GM19468 (cell line): ENCODE results near the gene CXCL9.
"Not testable (repeated sequence)": the region's sequence is repeated elsewhere in the genome, so short reads cannot be mapped to it uniquely, and the experiment has no call there.

ENCODE experiments used
- ATAC-seq: cut with Tn5 transposase; IDR thresholded peaks from one replicate; pipeline ENCODE4 v1.9.1; 2021; ENCODE audit warnings: mild to moderate bottlenecking, moderate library complexity, moderate number of reproducible peaks; ENCODE audit not compliant: unreplicated experiment; ENCODE audit errors: extremely low read depth

The CXCL9 gene

DNA sequence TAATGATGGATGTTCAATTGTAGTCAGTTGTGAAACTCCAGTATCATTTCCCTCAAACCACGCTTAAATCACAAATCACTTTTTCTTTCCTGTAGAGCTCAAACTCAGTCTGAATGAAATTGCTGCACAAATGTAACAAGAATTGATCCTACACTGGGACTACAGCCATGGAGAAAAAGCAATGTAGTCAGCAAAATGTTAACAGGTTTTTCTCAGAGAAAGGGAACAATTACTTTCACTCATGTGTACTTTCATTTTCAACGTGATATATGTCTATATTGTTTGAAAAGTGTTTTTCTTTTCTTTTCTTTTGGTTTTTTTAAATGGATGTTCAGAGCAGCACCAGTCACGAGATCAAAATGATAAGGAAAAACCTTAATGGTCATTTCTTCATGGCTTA lies 39.2 kb downstream of the CXCL9 start:
- ATAC-seq: no peak

DNA sequence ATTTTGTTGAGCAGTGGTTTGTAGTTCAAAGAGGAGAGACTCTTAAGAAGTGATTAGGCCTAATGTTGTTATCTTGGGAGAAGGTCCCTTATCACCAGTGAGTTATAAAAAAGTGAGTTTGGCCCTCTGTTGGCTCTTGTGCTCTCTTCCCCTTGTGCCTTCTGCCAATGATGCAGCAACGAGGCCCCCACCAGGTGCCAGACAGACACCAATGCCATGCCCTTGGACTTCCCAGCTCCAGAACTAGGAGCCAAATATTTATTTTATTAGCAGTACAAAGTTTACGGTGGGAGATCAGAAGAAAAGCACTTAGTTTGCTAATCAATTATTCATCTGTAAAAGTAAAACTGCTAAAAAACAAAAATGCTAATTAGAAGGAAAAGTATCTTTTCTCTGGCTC lies 43.8 kb downstream of the CXCL9 start:
- no peak for ATAC-seq

DNA sequence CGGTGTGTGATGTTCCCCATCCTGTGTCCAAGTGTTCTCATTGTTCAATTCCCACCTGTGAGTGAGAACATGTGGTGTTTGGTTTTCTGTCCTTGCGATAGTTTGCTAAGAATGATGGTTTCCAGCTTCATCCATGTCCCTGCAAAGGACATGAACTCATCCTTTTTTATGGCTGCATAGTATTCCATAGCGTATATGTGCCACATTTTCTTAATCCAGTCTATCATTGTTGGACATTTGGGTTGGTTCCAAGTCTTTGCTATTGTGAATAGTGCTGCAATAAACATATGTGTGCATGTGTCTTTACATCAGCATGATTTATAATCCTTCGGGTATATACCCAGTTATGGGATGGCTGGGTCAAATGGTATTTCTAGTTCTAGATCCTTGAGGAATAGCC lies 45.2 kb downstream of the CXCL9 start:
- not testable (repeated sequence) for ATAC-seq

DNA sequence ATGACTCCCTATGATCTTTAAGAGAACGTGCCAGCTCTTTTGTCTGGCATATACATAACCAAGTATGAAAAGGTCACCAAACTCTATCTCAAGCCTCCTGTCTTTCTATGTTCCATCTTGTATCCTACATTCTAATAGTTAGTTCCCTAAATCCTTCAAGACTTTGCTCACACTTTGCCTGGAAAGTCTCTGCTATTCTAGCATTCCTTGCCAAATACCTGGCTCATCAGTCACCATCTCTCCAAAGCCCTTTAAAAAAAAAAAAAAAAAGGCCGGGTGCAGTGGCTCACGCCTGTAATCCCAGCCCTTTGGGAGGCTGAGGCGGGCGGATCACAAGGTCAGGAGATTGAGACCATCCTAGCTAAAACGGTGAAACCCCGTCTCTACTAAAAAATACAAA lies 48.8 kb downstream of the CXCL9 start:
- not testable (repeated sequence) for ATAC-seq

DNA sequence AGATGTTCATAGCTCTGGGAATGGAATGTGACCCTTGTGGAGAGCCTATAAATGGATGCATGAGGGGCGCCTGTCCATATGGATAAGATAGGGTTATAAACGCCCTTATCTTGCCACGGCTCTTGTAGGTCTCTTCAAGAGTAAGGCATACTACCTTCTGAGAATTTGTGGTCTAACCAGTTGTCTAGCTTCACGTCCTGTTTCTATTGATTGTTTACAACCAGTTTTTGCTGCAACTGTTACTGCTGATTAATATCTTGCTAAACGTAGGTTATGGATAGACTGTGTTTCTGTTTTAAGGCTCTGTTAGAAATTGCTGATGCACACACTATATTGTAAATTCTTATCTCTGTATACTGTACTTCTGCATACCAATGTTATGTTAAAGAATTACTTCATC lies 52.5 kb downstream of the CXCL9 start:
- ATAC-seq: not testable (repeated sequence)

DNA sequence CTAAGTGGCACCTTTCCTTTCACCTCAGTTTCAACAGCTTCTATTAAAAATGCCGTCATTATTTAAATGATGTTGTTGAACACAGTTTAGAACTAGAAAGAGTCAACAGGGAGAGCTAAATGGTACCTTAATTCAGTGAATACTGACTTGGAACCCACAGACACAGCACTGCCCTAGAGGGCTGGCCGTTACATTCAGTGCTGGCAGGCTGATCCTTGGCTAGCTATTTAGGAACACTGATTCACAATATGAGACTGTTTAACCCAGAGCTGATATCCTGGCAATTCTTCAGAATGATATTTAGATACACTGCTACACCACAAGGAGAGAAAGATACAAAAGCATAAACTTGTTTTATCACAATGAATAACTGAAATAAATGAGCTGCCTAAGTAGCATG lies 53.8 kb downstream of the CXCL9 start:
- no peak for ATAC-seq
